ENCODE measurements around the gene MFSD11.

DNA sequence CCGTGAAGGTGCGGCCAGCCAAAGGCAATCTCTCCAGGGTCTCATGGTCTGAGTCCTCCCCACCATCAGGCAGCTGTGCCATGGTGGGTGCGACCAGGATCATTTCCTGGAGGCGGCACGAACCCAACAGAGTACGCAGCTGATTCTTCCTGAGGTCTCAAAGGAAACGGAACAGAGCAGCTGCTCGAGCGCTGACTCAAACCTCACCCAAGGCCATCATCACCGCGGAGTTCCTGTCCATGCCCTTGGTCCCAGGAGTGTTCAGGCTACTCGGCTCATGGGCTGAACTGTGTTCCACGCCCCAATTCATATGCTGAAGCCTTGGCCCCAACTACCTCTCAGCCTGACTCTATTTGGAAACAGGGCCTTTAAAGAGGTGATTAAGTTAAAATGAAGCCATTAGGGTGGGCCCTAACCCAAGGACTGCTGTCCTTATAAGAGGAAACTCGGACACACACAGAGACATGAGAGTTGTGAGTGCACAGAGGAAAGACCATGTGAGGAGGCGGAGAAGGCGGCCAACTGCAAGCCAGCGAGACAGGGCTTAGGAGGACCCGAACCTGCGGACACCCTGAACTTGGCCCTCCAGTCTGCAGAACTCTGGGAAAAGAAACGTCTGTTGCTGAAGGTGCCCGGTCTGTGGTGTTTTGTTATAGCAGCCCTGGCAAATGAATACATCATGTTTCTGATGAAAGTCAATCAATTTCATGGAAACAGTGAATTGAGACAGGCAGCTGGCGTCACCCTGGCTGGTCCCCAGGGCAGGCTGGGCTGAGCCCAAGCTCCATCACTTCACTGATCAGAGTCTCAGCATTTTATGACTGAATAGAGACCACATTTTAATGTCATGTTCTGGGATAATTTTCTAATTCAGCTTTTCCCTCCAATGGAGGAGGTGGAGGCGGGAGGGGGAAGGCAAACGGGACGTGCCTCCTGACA lies 40.9 kb upstream of the MFSD11 start:
- no peak for TF ChIP-seq CTCF (IDR thresholded peaks at IDR 0.05)
- no peak for TF ChIP-seq POLR2A (IDR thresholded peaks at IDR 0.05)

Measured in Peyer's patch (tissue), 4 donors.